HT-29 (cell line): ENCODE measurements around the gene TEDC1. TPM values are rescaled to one million over a fixed set of nuclear protein-coding genes. Genes with fewer than 3 reads are reported as not detected.

ENCODE experiments used
- DNase-seq: peaks from one replicate; pipeline ENCODE4 v3.0.0-alpha.2; 2015; ENCODE audit warnings: low spot score
- total RNA-seq: library from RNA; depleted of rRNA; stranded (reverse); fragments of >200 nt; shearing (Covaris generic); gene quantifications from 2 replicates; pipeline ENCODE4 v1.2.3, GENCODE V29; 2014

TEDC1 gene
- total RNA-seq, 1 experiment from 2014 or later = 140 TPM

- DNase-seq = no peak
Observed at GRCh38 chr14:105525326-105525725, 34.3 kb downstream of the TEDC1 start.

- DNase-seq = no peak
Observed at GRCh38 chr14:105525861-105526775, 35.1 kb downstream of the TEDC1 start, which contains the start of gene TMEM121. Gene TMEM121, plus strand, starts transcription at chr14:105526583. Its CDS starts 2,252 bp downstream, at chr14:105528835.

- no peak for DNase-seq
Observed at GRCh38 chr14:105526776-105527380, 35.8 kb downstream of the TEDC1 start.

GRCh38 chr14:105527381-105527825 is 36.4 kb downstream of the TEDC1 start:
- DNase-seq = no peak

- DNase-seq = peak; percentile 46
Observed at GRCh38 chr14:105527826-105528585, 37.0 kb downstream of the TEDC1 start.

GRCh38 chr14:105528586-105529318 is 37.7 kb downstream of the TEDC1 start:
- DNase-seq = no peak

- DNase-seq = no peak
Observed at GRCh38 chr14:105529319-105529568, 38.2 kb downstream of the TEDC1 start.

GRCh38 chr14:105529569-105530284 is 38.7 kb downstream of the TEDC1 start:
- peak; percentile 12 for DNase-seq

- DNase-seq = no peak
Observed at GRCh38 chr14:105530285-105531087, 39.4 kb downstream of the TEDC1 start.

- DNase-seq = no peak
Observed at GRCh38 chr14:105531088-105531893, 40.2 kb downstream of the TEDC1 start.

GRCh38 chr14:105531894-105532623 is 41.0 kb downstream of the TEDC1 start:
- no peak for DNase-seq

- DNase-seq = no peak
Observed at GRCh38 chr14:105532735-105533141, 41.7 kb downstream of the TEDC1 start.

- no peak for DNase-seq
Observed at GRCh38 chr14:105533391-105533790, 42.3 kb downstream of the TEDC1 start.

GRCh38 chr14:105533811-105534498 is 42.9 kb downstream of the TEDC1 start:
- no peak for DNase-seq

GRCh38 chr14:105534586-105534985 is 43.5 kb downstream of the TEDC1 start:
- no peak for DNase-seq

- DNase-seq = no peak
Observed at GRCh38 chr14:105536051-105536450, 45.0 kb downstream of the TEDC1 start.

- DNase-seq = no peak
Observed at GRCh38 chr14:105536691-105537579, 45.9 kb downstream of the TEDC1 start.
